ENCODE data around the gene RBM6. TPM values are rescaled to one million over a fixed set of nuclear protein-coding genes. Genes with fewer than 3 reads are reported as not detected.

The RBM6 gene
- total and polyA plus RNA-seq, 2 experiments from 2014 or later, result 62.7 to 121 TPM

GRCh38 chr3:49926117-49926728 is 13.7 kb upstream of the RBM6 start:
- no peaks in the 10 kb centered on the region for H3K27me3 ChIP-seq
- no peak overlapping the region for H3K4me3 ChIP-seq
- no peaks in the 10 kb centered on the region for H3K9me3 ChIP-seq (ENCODE audit: low read depth)
- H3K36me3 ChIP-seq, result no peaks in the 10 kb centered on the region
- no peak for TF ChIP-seq CTCF (IDR thresholded peaks at IDR 0.05; ENCODE audit: low read depth, low read length)
- peaks cover 8% of the 10 kb centered on the region for H3K4me1 ChIP-seq (ENCODE audit: low read depth)
- H3K27ac ChIP-seq, result no peak overlapping the region
- no peak for DNase-seq (ENCODE audit: low read depth in 1 of 2, low spot score in 1 of 2)

GRCh38 chr3:49927798-49928197 is 12.2 kb upstream of the RBM6 start:
- Histone ChIP-seq H3K36me3 (no peaks in the 10 kb centered on the region), H3K9me3 (ENCODE audit: low read depth) (no peaks in the 10 kb centered on the region), H3K27ac (no peak overlapping the region), H3K4me1 (ENCODE audit: low read depth) (peaks cover 11% of the 10 kb centered on the region), H3K4me3 (no peak overlapping the region), H3K27me3 (no peaks in the 10 kb centered on the region)
- DNase-seq (ENCODE audit: low read depth in 1 of 2, low spot score in 1 of 2), result no peak
- no peak for TF ChIP-seq CTCF (IDR thresholded peaks at IDR 0.05; ENCODE audit: low read depth, low read length)

GRCh38 chr3:49928481-49929017 is 11.4 kb upstream of the RBM6 start:
- Histone ChIP-seq H3K27ac (no peak overlapping the region), H3K9me3 (ENCODE audit: low read depth) (no peaks in the 10 kb centered on the region), H3K4me3 (no peak overlapping the region), H3K4me1 (ENCODE audit: low read depth) (peaks cover 11% of the 10 kb centered on the region), H3K27me3 (no peaks in the 10 kb centered on the region), H3K36me3 (no peaks in the 10 kb centered on the region)
- TF ChIP-seq CTCF (IDR thresholded peaks at IDR 0.05; ENCODE audit: low read depth, low read length), result no peak
- no peak for DNase-seq (ENCODE audit: low read depth in 1 of 2, low spot score in 1 of 2)

GRCh38 chr3:49929291-49930167 is 10.4 kb upstream of the RBM6 start, which contains the start of gene MON1A:
TSS of gene MON1A (minus strand) at chr3:49929811. CDS start at chr3:49913346, 16,465 bp downstream.
- Histone ChIP-seq H3K4me1 (ENCODE audit: low read depth) (peaks cover 11% of the 10 kb centered on the region), H3K4me3 (peak within 1 kb of the TSS; percentile 52), H3K27me3 (no peaks in the 10 kb centered on the region), H3K36me3 (no peaks in the 10 kb centered on the region), H3K9me3 (ENCODE audit: low read depth) (no peaks in the 10 kb centered on the region), H3K27ac (peak within 1 kb of the TSS; percentile 86)
- TF ChIP-seq CTCF (IDR thresholded peaks at IDR 0.05; ENCODE audit: low read depth, low read length), result peak; percentile 30
- DNase-seq (ENCODE audit: low read depth in 1 of 2, low spot score in 1 of 2), result peak; percentile 95 to 97

GRCh38 chr3:49930168-49930690 is 9.7 kb upstream of the RBM6 start:
- H3K9me3 ChIP-seq (ENCODE audit: low read depth), result no peaks in the 10 kb centered on the region
- H3K27me3 ChIP-seq, result no peaks in the 10 kb centered on the region
- no peaks in the 10 kb centered on the region for H3K36me3 ChIP-seq
- H3K4me3 ChIP-seq, result peak overlapping the region; percentile 52
- no peak for TF ChIP-seq CTCF (IDR thresholded peaks at IDR 0.05; ENCODE audit: low read depth, low read length)
- peak overlapping the region; percentile 86 for H3K27ac ChIP-seq
- no peak for DNase-seq (ENCODE audit: low read depth in 1 of 2, low spot score in 1 of 2)
- peaks cover 11% of the 10 kb centered on the region for H3K4me1 ChIP-seq (ENCODE audit: low read depth)

All from cardiac muscle cell (in vitro differentiated cells and primary cell).